IPS DF 19.7 (cell line): ENCODE measurements around the gene SIK1.
"Not testable (repeated sequence)": the region's sequence is repeated elsewhere in the genome, so short reads cannot be mapped to it uniquely, and the experiment has no call there.

ENCODE experiments used
- DNase-seq: peaks from one replicate; pipeline ENCODE4 v3.0.0-alpha.2; 2013; ENCODE audit warnings: low read depth, low spot score

The SIK1 gene

GRCh38 chr21:43440835-43441727 lies 14.2 kb upstream of the SIK1 start:
- DNase-seq, result not testable (repeated sequence)

GRCh38 chr21:43439316-43440075 lies 12.6 kb upstream of the SIK1 start:
- not testable (repeated sequence) for DNase-seq

DNA sequence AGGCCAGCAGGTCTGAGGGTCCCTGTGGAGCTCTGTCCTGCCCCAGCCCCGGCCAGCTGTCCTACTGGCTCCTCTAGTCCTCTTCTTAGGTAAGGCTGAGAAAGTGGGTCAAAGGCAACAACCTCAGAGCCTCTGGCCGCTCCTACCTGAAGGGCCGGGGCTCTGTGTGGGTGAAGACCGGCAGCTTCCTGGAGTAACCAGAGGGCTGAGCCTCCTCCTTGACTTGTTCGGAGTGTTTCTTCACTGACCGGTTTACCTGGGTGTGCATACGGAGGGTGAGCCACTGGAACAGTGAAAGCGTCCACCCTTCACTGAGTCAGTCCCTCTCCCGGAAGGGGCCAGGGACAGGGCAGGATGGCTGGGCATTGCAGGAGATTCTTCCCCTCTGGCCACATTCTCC lies 9.3 kb upstream of the SIK1 start:
- DNase-seq, result not testable (repeated sequence)

DNA sequence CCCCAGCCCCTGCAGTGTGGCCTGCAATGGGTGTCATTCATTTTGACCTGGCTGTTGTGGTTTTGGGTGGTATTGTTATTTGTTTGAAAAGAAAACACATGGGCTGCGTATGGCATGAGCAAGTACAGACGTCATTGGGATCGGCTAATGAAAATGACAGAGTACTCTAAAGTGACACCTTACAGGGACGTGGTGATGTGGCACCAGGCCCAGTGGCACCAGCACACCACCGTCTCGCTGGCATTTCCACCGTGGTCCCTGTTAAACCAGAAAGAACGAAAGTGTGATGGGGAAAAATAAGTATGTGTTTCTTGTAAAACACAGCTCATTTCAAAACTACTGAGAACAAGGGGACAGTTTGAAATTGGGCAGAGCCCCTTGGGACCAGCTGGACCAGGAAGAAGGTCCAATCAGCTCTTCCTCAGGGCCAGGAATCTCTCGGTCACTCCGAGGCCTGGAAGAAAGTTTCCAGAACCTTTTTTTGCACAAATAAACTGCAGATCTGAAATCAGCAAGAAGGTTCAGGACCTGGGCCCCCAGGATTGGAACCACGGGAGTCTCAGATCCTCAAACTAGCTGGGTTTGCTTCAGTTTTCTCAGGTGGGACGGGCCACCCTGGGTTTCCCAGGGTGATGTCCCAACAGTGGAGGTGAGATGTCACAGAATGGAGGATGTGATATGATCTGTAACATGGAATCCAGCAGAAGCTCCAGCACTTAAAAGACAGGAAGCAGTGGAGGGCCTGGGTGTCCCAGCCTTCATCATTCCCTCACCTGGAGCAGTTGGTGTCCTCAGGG lies 6.6 kb upstream of the SIK1 start:
- DNase-seq, result not testable (repeated sequence)

DNA sequence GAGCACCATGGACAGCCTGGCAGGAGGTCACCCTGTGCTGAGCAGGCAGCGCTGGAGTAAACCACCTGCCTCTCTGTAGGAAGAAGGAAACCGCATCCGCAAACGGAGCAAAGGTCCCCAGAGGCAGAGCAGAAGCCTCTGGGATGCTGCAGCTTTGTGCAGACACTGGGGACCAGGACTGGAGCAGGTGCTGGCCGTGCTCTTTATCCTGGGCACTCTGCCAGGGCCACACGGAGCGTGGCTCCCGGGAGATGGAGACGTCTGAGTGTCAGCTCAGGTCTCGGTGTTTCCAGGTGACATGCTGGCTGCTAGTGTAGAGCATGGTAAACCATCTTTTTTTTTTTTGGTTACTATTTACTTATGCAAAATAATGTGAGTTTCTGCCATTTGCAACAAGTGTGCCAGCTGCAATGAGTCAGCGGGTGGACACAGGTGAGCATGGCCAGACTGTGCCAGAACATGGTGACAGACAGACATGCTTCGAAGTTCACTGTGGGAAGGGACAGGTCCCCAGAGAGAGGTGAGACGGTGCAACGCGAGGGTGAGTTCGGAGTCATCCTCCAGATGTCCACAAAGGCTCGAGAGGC lies 4.0 kb upstream of the SIK1 start:
- not testable (repeated sequence) for DNase-seq

DNA sequence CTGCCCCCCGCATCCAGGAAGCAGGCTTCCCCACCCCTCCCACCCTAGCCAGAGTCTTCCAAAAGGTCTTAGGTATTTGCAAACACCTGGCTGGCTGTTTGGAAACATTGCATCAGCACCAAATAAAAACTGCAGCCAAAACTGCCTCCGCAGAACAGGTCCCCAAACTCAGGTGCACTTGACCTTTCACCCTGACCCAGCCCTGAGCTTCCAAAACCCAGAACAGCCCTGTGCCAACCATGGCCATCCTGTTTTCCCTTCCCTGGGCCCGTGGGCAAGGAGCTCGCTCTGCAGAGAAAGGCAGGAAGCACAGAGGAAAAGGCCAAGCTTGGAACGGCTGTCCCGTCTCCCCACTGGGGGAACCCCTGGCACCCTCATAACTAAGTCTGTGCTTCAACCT lies 2.0 kb upstream of the SIK1 start:
- DNase-seq, result not testable (repeated sequence)

DNA sequence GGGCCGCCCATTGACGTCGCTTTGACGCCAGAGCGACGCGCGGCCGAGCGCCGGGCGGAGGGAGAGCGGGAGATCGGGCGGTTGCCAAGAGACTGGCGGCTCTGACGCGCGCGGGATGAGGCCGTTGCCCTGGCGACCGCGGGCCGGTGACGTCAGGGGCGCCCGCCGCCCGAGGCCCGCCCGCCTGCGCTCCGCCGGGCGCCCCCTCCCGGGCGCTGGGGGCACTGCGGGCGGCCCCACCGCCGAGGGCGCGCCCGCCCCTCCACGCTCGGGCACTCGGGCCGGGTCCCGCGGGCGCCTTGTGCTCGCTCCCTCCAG lies 270 bp upstream of the SIK1 start:
- DNase-seq, result not testable (repeated sequence)

GRCh38 chr21:43426004-43426403 lies 927 bp downstream of the SIK1 start:
- not testable (repeated sequence) for DNase-seq

GRCh38 chr21:43419475-43419874 lies 7.5 kb downstream of the SIK1 start:
- DNase-seq, result not testable (repeated sequence)

- not testable (repeated sequence) for DNase-seq
These were observed 12.4 kb downstream of the SIK1 start for GRCh38 chr21:43414576-43414975.

- DNase-seq, result not testable (repeated sequence)
These were observed 14.7 kb downstream of the SIK1 start for GRCh38 chr21:43412020-43412788.

DNA sequence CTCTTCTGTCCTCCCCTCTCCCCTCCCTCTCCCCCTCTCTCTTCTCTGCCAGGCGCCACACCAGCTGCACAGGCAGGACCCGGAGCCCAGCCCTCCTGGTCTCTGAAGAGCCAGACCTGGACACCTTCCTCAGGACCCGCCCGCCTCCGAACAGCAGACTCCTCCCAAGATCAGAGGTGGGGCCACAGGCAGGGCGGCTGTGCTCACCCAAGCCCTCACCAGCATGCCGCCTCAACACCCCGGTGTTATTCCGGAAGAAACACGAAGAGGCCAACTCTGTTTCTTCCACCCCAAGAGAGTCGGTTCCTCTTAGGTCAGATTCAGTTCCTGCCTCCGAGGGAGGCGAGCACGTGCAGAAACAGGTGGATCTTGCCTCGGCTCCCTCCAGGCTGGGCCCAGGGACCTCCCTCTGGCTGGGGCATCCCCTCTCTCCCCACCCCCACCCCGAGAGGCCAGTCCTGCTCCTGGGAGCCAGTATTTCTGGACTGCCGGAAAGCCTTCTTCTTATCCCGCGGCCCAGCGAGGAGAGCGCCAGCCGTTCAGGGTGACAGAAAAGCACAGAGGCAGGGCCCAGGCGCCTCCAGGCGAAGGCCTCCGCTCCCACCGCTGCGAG lies 16.4 kb downstream of the SIK1 start:
- not testable (repeated sequence) for DNase-seq

DNA sequence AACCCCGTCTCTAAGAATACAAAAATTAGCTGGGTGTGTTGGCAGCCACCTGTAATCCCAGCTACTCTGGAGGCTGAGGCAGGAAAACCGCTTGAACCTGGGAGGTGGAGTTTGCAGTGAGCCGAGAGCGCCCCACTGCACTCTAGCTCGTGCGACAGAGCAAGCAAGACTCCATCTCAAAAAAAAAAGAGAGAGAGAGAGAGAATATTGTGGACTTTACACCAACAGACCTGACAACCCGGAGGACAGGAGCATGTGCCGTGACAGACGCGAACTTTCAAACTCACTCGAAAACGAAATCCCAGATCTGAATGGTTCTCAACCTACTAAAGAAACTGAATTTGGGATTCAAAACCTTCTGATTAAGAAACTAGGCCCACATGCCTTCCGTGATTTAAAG lies 19.8 kb downstream of the SIK1 start:
- not testable (repeated sequence) for DNase-seq

DNA sequence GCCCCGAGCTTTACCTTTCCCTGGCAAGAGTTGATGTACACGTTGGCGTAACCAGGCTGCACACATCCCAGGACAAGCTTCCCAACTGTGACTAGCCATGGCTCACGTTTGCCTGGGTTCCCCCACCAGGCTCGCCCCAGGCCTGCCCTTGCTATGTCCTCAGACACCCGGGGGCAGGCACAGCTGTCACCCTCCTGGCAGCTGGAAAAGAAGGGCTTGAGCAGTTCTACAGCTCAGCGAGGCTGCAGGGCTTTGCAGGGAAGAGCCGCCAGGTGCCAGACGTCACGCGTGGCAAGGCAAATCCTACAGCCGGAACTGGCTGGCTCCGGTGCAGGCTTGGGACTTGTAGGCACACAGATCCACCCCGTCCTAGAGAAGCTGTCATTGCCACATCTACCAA lies 22.5 kb downstream of the SIK1 start:
- DNase-seq, result not testable (repeated sequence)

DNA sequence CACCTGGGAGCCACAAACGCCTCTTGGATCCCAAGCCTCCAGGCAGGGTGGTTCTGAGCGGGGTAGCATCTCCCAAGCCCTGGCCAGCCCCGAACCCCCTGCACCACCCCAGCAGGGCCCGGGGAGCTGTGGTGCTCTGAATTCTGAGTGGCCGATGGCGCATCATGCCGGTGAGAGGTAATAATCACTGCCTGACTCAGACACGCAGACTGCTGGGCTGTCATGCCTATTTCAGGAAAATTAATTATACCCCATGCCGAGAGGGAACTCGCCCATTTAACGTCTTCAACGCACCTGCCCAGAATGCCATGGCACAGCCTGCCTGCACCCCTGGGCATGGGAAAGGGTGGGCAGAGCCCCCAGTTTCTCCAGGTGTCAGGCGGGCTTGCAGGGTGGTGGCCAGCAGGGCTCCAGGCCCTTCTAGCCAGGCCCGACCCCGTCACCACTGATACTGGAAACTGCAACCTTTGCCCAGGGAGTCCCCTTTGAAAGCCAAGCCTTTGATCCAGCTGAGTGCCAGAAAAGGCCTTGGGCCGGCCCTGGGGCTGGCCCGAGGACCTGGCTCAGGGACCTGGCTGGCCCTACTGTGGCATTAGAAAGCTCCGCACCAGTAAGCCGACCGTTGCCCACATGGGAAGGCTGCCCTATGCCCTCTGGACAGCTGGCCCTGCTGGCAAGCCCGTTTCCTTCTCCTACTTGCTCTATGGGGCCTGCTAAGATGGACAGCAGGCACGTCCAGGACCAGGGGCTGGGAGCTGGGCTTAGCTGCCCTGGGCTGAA lies 23.1 kb downstream of the SIK1 start:
- DNase-seq, result not testable (repeated sequence)

DNA sequence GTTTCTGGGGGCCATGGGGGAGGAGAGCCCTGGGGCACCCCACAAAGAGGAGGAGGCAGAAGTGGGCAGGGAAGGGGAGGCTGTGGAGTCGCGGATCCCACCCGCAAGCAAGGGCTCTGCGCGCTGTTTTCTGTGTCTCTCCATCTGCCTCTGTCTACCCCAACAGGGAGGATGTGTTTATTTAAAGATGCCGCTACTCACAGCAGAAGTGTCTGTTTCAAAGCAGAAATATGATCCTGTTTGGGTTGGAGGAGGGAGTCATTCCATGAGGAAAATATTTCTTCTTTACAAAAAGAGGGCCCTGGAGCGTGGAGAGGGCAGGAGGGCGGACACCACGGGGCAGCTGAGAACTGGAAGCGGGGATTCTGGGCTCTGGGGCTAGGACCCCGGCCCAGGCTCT lies 25.8 kb downstream of the SIK1 start:
- not testable (repeated sequence) for DNase-seq

DNA sequence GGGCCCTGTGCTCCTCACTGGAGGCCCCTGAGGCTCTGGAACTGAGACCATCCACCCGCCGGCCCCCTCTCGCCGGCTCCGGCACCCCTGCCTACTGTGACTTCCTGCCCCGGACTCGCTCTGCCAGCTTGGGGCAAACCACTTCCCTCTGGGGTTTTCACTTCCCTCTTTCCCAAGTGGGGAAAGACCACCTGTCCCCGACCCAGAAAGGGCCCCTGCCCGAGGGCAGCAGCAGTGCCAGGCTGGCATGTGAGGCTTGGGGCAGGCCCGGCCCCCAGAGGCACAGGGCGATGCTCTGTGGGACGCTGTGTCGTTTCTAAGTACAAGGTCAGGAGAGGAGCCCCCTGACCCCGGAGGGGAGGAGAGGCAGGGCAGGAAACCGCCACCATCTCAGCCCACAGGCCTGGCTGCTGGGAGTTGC lies 27.3 kb downstream of the SIK1 start:
- not testable (repeated sequence) for DNase-seq

- DNase-seq, result not testable (repeated sequence)
These were observed 27.8 kb downstream of the SIK1 start for GRCh38 chr21:43399136-43399535.

DNA sequence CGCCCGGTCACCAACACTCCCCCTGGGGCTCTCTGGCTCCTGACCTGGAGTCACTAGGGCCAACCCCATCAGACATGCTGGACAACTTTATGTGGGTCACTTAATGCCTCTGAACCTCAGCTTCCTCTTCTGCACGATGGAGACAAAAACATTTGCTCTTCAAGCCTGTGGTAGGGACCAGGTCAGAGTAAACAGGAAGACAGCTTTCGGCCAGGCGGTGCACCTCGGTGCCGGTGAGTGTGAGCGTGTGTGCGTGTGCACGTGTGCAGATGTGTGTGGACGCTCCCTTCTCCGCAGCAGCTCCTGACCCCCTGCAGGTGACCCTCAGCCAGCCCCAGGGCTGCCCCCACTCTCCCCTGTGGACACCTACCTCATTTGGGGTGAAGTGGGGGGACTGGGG lies 28.4 kb downstream of the SIK1 start:
- DNase-seq, result not testable (repeated sequence)
